NCI-H146 treated with DMSO at 0.1 percent for 48 hours (cell line): ENCODE results near the gene AUTS2.
A peak's percentile ranks its signal among the peaks of the same experiment; 100 is the strongest.
"Not testable (repeated sequence)": the region's sequence is repeated elsewhere in the genome, so short reads cannot be mapped to it uniquely, and the experiment has no call there.

Experiments
- DNase-seq: peaks from one replicate; lab custom pipeline; 2025; ENCODE audit not compliant: unreplicated experiment; lab: John Stamatoyannopoulos, UW

AUTS2 gene

DNA sequence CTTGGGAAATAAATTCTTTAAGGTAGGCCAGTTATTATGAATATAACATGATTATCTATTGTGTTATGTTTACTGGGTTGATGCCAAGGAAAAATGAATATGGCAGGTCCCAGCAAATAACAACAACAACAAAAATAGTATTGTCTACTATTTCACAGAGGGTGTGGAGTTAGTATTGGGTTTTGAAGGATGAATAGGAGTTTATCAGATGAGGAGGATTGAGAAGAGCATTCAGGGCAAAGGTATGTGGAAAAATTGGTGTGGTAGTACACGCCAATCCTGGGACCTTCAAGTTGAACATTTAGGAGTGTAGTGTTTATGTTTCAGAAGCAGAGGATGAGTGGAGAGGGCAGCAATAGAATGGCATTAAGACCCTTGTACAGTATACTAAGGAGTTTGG is 671.9 kb downstream of the AUTS2 start:
- no peak for DNase-seq

GRCh38 chr7:70271617-70272081 is 673.4 kb downstream of the AUTS2 start:
- DNase-seq, result peak; percentile 84

GRCh38 chr7:70275570-70275969 is 677.3 kb downstream of the AUTS2 start:
- not testable (repeated sequence) for DNase-seq

- DNase-seq, result no peak
These were observed 686.9 kb downstream of the AUTS2 start for GRCh38 chr7:70285187-70285586.

DNA sequence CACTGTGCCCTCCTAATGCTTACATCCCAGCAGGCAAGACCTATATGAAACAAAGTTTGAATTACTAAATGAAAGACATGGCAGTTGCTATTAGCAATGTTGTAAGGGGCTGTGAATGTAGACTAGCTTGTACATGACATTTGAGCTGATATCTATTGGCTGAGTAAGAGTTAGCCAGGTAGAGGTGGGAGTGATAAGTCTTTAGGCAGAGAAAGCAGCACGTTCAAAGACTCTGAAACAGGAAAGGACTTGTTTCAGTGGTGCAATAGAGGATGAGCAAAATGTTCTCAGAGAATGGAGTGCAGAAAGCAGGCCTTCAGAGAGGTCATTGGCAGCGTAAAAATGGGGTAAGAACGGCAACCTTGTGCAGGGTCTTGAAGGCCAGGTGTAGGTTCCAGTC is 687.6 kb downstream of the AUTS2 start:
- no peak for DNase-seq

DNA sequence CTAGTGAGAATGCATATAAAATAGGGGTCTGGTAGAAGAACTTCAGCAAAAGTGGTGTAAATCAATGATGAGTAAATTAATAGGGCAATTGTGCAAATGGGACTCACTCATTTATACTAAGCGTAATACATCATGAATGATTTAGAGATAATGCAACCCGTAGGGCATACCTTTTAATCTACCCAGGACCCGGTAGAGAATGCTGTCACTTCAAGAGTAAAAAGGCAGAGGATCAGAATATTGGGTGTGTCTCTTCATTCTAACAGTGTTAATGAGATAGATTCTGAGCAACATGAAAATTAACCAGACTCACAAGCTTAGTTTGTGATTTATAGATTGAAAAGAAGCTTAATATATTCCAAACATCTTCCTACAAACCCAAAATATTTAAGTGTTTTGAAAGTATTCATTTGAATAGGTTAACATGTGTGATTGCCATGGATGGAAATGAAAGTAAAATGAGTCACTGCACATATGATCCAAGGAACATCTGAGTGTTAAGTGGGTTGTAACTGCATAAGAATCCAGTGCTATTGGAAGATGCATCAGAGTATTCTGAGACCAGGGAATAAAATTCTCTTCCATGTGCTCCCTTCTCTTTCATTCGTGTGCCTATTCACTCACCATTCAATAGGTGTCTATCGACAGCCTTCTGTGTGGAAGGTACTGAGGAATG is 690.6 kb downstream of the AUTS2 start:
- no peak for DNase-seq

DNA sequence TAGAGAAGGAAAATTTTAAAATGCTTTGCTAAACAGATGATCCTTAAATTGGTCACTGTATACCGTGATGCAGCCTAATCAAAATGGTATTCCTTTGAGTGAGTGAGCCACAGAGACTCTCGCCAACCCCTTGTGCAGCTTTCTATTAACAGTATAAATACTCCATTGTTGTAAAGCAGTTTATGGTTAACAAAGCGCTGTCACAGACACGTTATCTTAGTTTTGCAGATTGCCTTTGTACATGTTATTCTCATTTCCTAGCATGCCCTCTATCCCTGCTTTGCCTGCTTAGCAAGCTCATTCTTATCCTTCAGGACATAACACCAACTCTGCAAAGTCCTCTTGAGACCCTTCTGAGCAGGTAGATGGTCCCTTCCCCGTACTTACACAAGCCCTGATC is 694.4 kb downstream of the AUTS2 start:
- no peak for DNase-seq

DNA sequence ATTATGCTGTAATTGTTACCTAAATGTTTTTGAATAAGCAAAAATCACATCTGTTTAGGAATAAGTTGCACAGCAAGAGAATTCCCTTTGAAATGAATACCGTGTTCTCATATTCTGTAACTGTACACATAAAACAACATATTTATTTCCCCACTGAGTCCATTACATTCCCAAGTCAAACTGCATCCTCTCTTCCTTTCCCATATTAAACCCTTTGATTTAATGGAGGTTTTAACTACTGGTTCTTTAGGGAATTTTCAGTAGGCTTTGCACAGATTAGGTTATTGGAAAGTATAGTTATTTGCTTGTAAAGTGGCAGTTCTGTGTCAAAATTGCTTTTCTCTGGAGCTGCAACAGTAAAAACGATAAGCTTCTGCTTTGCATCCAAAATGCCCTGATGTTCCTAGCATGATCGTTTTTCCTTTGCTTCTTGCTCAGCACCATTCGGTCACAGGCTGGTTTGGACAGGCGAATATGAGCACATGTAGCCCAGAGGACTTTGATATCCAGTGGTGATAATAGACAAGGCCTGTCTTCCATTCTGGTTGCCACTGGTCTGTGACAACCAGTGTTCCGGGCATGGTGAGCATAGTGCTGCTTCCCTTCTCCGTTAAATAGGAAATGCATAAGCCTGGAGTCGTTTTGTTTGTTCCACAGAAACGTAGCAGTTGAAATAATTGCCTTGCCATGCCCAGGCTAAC is 696.1 kb downstream of the AUTS2 start:
- no peak for DNase-seq

- no peak for DNase-seq
These were observed 700.7 kb downstream of the AUTS2 start for GRCh38 chr7:70298780-70299471.

- no peak for DNase-seq
These were observed 701.2 kb downstream of the AUTS2 start for GRCh38 chr7:70299472-70299807.

- DNase-seq, result no peak
These were observed 703.5 kb downstream of the AUTS2 start for GRCh38 chr7:70301673-70302185.

GRCh38 chr7:70303309-70303708 is 705.0 kb downstream of the AUTS2 start:
- no peak for DNase-seq

DNA sequence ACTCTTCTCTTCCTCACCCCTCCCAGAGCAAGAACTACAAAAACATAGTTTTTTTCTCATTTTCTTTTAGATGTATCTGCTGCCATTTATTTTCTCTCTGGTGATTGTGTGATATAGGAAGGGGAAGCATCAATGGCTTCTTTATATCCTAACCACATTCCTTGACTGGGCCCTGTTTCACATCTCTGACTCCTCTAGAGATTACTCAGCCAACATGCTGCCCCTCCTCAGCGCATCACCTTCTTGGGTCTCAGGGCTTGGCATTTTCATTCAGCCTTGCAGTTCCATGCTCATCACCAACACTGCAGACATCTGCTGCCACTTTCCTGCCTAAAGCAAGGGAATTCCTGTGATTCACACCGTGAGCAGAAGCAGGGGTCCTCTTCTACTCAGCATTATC is 705.5 kb downstream of the AUTS2 start:
- DNase-seq, result no peak

DNA sequence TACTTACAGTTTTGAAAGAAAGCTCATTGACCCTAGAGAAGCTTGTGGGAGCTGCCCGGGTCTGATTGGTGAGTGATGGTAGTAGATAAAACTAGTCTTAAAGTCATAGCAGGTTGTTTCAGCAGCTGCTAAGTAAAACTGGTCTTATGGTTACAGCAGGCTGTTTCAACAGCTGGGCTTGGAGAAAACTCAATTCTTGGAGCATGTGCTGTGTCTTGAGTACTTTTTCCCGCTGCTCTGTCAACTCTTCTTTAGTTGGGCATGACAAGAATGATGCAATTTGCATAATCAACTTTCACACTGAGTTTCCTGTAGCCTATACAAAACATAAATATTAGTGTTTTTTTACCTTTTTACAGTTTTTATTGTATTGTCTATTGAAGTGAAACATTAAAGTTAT is 707.9 kb downstream of the AUTS2 start:
- no peak for DNase-seq

GRCh38 chr7:70307544-70308106 is 709.4 kb downstream of the AUTS2 start:
- no peak for DNase-seq

- DNase-seq, result no peak
These were observed 714.1 kb downstream of the AUTS2 start for GRCh38 chr7:70312336-70312735.

DNA sequence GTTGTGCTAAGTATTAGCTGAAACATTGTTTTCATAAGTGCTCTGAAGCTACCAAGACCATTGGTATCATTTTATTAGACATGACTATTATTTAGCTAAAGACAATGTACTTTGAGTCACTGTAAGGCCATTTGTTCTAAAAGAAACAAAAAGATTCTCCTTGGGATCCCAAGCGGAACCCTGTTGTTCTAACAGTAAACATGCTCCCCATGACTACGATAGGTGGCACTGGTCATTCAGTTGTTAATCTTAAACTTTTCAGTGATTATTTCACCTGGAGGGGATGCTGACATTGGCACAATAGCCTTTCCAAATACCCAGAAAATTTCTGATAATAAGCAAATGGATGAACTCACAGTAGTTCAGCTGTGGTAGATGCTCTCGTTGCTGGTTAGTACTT is 715.0 kb downstream of the AUTS2 start:
- DNase-seq, result no peak

DNA sequence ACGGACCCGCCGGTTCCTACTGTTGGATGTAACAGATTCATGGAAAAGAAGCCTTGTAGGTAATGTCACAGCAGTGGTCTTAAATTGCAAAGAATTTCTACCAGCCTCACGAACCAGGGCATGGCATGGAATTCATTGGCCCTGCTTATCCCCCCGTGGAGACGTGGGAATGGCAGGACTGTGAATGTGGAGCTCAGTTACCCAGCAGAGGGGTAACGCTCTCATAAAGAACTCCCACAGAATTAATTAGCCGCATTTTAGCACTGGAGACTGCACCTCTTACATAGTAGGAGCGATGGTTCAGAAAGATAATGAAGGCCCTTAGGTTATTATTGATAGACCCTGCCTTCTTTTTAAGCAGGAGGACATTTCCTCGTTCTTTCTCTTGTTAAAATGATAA is 715.4 kb downstream of the AUTS2 start:
- no peak for DNase-seq

GRCh38 chr7:70314221-70314620 is 715.9 kb downstream of the AUTS2 start:
- DNase-seq, result no peak

GRCh38 chr7:70316745-70317144 is 718.5 kb downstream of the AUTS2 start:
- no peak for DNase-seq

DNA sequence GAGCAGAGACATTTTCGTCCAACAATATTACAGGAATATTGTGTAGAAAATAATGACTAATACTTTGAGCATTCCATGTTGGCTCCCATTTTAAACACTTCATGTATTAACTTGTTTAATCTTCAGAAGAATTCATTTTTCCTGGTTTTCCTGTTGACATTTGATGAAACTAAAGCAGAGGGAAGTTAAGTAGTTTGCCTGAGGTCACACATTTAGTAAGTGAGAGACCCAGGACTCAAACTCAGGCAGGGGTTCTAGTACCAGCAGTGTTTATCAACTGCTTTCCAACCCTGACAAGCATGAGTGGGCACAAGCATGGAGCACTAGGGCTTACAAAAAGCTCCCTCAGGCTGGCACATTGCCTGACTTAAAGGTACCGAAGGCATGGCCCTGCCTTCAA is 719.1 kb downstream of the AUTS2 start:
- DNase-seq, result no peak

GRCh38 chr7:70318511-70318910 is 720.2 kb downstream of the AUTS2 start:
- DNase-seq, result no peak
